Measurements from ENCODE around the gene CFAP46.

Gene CFAP46

DNA sequence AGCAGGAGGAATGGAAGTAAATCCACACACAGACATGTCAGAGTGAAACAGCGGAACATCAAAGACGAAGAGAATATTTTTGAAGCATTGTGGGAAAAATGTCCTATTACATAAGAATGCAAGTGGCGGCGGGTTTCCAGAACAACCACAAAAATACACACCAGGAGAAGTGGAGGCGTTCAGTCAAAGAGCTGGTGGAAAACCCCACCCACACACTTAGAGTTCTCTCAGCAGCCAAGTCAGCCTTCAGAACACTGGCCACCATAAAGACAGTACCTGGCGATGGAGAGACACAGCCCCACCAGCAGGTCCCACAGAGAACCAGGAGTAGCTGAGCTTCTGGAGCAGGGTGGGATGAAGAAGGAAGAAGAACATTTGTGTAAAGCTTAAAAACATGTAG is 180.1 kb downstream of the CFAP46 start:
- DNase-seq, result no peak

DNA sequence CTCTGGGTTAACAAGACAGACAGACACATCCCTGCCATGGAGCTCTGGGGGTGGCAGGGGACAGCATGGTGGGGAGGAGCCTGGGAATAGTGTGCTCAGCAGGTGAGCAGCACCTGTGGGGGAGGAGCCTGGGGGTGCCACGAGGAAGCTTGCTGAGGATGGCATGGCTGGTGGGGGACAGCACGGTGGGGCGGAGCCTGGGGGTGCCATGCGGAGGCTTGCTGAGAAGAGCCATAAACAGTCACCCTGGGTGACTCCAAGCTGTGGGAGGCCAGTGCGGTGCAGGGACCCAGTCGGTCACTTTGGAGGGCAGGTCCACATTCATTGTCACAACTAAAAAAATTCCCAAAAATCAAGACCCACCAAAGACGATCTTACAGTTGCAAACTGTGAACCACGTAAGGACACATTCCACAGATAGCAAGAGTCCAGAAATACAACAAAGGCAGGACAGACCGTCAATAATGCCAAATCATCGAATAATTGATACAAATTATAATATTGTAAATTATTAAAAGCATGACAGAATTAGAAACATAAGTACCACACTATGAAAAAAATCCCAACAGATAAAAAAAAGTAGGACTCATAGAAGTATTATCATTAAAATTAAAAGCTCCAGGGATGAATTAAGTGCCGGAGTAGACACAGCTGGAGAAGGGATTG is 180.8 kb downstream of the CFAP46 start:
- DNase-seq, result no peak

DNA sequence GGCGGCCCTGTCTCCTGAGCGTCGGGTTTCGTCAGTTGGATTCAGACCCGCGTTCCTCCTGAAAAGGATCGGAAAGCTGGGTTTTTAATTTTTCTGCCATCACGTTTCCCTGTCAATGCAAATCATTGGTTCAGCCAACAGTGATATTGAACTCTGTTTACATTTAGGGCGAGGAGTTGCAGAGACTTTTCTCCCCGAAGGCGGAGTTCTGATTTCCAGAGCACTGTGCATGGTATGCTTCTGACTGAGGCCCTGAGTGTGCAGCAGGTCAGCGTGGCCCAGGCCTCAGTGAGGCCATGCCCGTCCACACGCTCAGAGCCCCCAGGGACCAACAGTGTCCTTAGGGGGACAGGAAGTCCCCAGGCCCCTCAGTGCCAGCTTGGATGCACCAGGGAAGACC is 183.5 kb downstream of the CFAP46 start:
- DNase-seq, result no peak

Data from NCI-H82 (cell line).